ENCODE measurements around the gene RAD23A.

RAD23A gene

GRCh38 chr19:12984143-12984627 is 38.5 kb downstream of the RAD23A start (continued):
- TF ChIP-seq ZBTB10 (tag by site-specific recombination; IDR thresholded peaks at IDR 0.05) (peak; percentile 18; the same call in 1 of the 2 replicates), ZNF398 (tag by site-specific recombination; IDR thresholded peaks at IDR 0.05) (0 out of 2 replicates have a peak, but pooled peaks have one; percentile 23), ZNF626 (tag by site-specific recombination; IDR thresholded peaks at IDR 0.05) (no peak), ZNF223 (tag by site-specific recombination; IDR thresholded peaks at IDR 0.05) (no peak), SETDB1 (IDR thresholded peaks at IDR 0.05; ENCODE audit: insufficient read length, low read length) (no peak), ZNF341 (tag by site-specific recombination; IDR thresholded peaks at IDR 0.05; ENCODE audit: low read depth) (no peak), MZF1 (tag by site-specific recombination; IDR thresholded peaks at IDR 0.05; ENCODE audit: borderline replicate concordance) (no peak), ZNF112 (tag by site-specific recombination; IDR thresholded peaks at IDR 0.05) (no peak), KLF17 (tag by site-specific recombination; IDR thresholded peaks at IDR 0.05) (no peak), KLF1 (tag by site-specific recombination; IDR thresholded peaks at IDR 0.05) (peak; percentile 22; the same call in 1 of the 2 replicates), ZNF155 (tag by site-specific recombination; IDR thresholded peaks at IDR 0.05) (0 out of 2 replicates have a peak, but pooled peaks have one; percentile 10), ZNF426 (tag by site-specific recombination; IDR thresholded peaks at IDR 0.05) (no peak), ZNF585B (tag by site-specific recombination; IDR thresholded peaks at IDR 0.05) (no peak), ZFP41 (tag by site-specific recombination; IDR thresholded peaks at IDR 0.05; ENCODE audit: borderline replicate concordance) (no peak), ZNF214 (tag by site-specific recombination; IDR thresholded peaks at IDR 0.05; ENCODE audit: borderline replicate concordance) (no peak), ZNF335 (tag by site-specific recombination; conservative IDR thresholded peaks at IDR 0.05) (no peak), ZNF513 (tag by site-specific recombination; IDR thresholded peaks at IDR 0.05) (no peak), ZNF514 (tag by site-specific recombination; IDR thresholded peaks at IDR 0.05) (no peak)
- TF ChIP-seq, protein P1, sequence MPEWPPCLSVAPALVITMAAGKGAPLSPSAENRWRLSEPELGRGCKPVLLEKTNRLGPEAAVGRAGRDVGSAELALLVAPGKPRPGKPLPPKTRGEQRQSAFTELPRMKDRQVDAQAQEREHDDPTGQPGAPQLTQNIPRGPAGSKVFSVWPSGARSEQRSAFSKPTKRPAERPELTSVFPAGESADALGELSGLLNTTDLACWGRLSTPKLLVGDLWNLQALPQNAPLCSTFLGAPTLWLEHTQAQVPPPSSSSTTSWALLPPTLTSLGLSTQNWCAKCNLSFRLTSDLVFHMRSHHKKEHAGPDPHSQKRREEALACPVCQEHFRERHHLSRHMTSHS (tag by site-specific recombination; IDR thresholded peaks at IDR 0.05) = 0 out of 2 replicates have a peak, but pooled peaks have one; percentile 8
- TF ChIP-seq, protein P2, sequence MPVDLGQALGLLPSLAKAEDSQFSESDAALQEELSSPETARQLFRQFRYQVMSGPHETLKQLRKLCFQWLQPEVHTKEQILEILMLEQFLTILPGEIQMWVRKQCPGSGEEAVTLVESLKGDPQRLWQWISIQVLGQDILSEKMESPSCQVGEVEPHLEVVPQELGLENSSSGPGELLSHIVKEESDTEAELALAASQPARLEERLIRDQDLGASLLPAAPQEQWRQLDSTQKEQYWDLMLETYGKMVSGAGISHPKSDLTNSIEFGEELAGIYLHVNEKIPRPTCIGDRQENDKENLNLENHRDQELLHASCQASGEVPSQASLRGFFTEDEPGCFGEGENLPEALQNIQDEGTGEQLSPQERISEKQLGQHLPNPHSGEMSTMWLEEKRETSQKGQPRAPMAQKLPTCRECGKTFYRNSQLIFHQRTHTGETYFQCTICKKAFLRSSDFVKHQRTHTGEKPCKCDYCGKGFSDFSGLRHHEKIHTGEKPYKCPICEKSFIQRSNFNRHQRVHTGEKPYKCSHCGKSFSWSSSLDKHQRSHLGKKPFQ (tag by site-specific recombination; IDR thresholded peaks at IDR 0.05) = no peak
- TF ChIP-seq, protein P3, sequence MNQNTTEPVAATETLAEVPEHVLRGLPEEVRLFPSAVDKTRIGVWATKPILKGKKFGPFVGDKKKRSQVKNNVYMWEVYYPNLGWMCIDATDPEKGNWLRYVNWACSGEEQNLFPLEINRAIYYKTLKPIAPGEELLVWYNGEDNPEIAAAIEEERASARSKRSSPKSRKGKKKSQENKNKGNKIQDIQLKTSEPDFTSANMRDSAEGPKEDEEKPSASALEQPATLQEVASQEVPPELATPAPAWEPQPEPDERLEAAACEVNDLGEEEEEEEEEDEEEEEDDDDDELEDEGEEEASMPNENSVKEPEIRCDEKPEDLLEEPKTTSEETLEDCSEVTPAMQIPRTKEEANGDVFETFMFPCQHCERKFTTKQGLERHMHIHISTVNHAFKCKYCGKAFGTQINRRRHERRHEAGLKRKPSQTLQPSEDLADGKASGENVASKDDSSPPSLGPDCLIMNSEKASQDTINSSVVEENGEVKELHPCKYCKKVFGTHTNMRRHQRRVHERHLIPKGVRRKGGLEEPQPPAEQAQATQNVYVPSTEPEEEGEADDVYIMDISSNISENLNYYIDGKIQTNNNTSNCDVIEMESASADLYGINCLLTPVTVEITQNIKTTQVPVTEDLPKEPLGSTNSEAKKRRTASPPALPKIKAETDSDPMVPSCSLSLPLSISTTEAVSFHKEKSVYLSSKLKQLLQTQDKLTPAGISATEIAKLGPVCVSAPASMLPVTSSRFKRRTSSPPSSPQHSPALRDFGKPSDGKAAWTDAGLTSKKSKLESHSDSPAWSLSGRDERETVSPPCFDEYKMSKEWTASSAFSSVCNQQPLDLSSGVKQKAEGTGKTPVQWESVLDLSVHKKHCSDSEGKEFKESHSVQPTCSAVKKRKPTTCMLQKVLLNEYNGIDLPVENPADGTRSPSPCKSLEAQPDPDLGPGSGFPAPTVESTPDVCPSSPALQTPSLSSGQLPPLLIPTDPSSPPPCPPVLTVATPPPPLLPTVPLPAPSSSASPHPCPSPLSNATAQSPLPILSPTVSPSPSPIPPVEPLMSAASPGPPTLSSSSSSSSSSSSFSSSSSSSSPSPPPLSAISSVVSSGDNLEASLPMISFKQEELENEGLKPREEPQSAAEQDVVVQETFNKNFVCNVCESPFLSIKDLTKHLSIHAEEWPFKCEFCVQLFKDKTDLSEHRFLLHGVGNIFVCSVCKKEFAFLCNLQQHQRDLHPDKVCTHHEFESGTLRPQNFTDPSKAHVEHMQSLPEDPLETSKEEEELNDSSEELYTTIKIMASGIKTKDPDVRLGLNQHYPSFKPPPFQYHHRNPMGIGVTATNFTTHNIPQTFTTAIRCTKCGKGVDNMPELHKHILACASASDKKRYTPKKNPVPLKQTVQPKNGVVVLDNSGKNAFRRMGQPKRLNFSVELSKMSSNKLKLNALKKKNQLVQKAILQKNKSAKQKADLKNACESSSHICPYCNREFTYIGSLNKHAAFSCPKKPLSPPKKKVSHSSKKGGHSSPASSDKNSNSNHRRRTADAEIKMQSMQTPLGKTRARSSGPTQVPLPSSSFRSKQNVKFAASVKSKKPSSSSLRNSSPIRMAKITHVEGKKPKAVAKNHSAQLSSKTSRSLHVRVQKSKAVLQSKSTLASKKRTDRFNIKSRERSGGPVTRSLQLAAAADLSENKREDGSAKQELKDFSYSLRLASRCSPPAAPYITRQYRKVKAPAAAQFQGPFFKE (tag by site-specific recombination; IDR thresholded peaks at IDR 0.05; ENCODE audit: borderline replicate concordance) = 0 out of 2 replicates have a peak, but pooled peaks have one; percentile 1

All from HEK293 (cell line).